ENCODE data around the gene RAB8B.

DNA sequence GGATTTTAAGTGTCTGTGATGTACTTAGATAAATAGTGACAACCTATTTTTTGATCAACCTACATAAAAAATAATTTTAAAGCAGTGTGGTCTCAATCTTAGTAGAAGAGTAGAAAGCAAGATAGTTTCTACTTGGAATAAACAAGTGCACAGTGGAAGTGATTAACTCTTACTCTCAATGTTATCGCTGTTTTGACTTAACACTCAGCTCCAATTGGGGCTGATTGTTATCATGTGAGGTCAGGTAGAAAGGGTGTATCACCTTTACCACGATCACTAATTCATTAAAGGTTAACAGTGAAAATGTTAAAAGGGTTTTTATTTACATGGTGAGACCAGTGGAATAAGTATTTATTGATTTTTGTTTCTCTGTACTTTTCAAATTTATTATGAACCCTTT, 65.6 kb downstream of the RAB8B start:
- TF ChIP-seq EZH2 (optimal IDR thresholded peaks at IDR 0.05; ENCODE audit: low read depth, low read length) = no peak
- TF ChIP-seq, protein P1, sequence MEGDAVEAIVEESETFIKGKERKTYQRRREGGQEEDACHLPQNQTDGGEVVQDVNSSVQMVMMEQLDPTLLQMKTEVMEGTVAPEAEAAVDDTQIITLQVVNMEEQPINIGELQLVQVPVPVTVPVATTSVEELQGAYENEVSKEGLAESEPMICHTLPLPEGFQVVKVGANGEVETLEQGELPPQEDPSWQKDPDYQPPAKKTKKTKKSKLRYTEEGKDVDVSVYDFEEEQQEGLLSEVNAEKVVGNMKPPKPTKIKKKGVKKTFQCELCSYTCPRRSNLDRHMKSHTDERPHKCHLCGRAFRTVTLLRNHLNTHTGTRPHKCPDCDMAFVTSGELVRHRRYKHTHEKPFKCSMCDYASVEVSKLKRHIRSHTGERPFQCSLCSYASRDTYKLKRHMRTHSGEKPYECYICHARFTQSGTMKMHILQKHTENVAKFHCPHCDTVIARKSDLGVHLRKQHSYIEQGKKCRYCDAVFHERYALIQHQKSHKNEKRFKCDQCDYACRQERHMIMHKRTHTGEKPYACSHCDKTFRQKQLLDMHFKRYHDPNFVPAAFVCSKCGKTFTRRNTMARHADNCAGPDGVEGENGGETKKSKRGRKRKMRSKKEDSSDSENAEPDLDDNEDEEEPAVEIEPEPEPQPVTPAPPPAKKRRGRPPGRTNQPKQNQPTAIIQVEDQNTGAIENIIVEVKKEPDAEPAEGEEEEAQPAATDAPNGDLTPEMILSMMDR (IDR thresholded peaks at IDR 0.05; ENCODE audit: low read length) = no peak
- no peak for TF ChIP-seq EZH2phosphoT487 (IDR thresholded peaks at IDR 0.05; ENCODE audit: low read length)

Measured in MM.1S (cell line).